ENCODE data around the gene HERPUD1. TPM values are rescaled to one million over a fixed set of nuclear protein-coding genes. Genes with fewer than 3 reads are reported as not detected.
A peak's percentile ranks its signal among the peaks of the same experiment; 100 is the strongest.

The HERPUD1 gene
- total RNA-seq, 1 donor from 2014 or later, result 110 TPM

GRCh38 chr16:56947604-56947995 is 15.7 kb downstream of the HERPUD1 start:
- H3K4me3 ChIP-seq (ENCODE audit: low read depth, low read length), result no peak overlapping the region
- TF ChIP-seq CTCF (IDR thresholded peaks at IDR 0.05; ENCODE audit: insufficient read depth, low read length, severe bottlenecking), result no peak
- no peaks in the 10 kb centered on the region for H3K27me3 ChIP-seq (ENCODE audit: control insufficient read depth, insufficient read depth, low read length)
- DNase-seq (ENCODE audit: low read depth) (no peak), FAIRE-seq (no peak)
- H3K36me3 ChIP-seq (ENCODE audit: control insufficient read depth, insufficient read depth, low read length), result peaks cover 8% of the 10 kb centered on the region

GRCh38 chr16:56948234-56948633 is 16.3 kb downstream of the HERPUD1 start:
- TF ChIP-seq CTCF (IDR thresholded peaks at IDR 0.05; ENCODE audit: insufficient read depth, low read length, severe bottlenecking), result no peak
- H3K27me3 ChIP-seq (ENCODE audit: control insufficient read depth, insufficient read depth, low read length), result no peaks in the 10 kb centered on the region
- FAIRE-seq, result no peak

GRCh38 chr16:56950051-56950450 is 18.1 kb downstream of the HERPUD1 start:
- TF ChIP-seq CTCF (IDR thresholded peaks at IDR 0.05; ENCODE audit: insufficient read depth, low read length, severe bottlenecking), result no peak
- no peaks in the 10 kb centered on the region for H3K27me3 ChIP-seq (ENCODE audit: control insufficient read depth, insufficient read depth, low read length)
- DNase-seq (ENCODE audit: low read depth) (no peak), FAIRE-seq (no peak)
- H3K36me3 ChIP-seq (ENCODE audit: control insufficient read depth, insufficient read depth, low read length), result no peaks in the 10 kb centered on the region
- H3K4me3 ChIP-seq (ENCODE audit: low read depth, low read length), result no peak overlapping the region

More at GRCh38 chr16:56948234-56948633, 16.3 kb downstream of the HERPUD1 start:
- peaks cover 3% of the 10 kb centered on the region for H3K36me3 ChIP-seq (ENCODE audit: control insufficient read depth, insufficient read depth, low read length)
- no peak overlapping the region for H3K4me3 ChIP-seq (ENCODE audit: low read depth, low read length)
- no peak for DNase-seq (ENCODE audit: low read depth)

GRCh38 chr16:56950455-56950854 is 18.5 kb downstream of the HERPUD1 start:
- H3K27me3 ChIP-seq (ENCODE audit: control insufficient read depth, insufficient read depth, low read length), result no peaks in the 10 kb centered on the region
- no peak for FAIRE-seq
- TF ChIP-seq CTCF (IDR thresholded peaks at IDR 0.05; ENCODE audit: insufficient read depth, low read length, severe bottlenecking), result no peak
- H3K36me3 ChIP-seq (ENCODE audit: control insufficient read depth, insufficient read depth, low read length), result no peaks in the 10 kb centered on the region
- no peak for DNase-seq (ENCODE audit: low read depth)
- H3K4me3 ChIP-seq (ENCODE audit: low read depth, low read length), result no peak overlapping the region

GRCh38 chr16:56950881-56951771 is 19.2 kb downstream of the HERPUD1 start:
- no peak for FAIRE-seq

More at GRCh38 chr16:56950881-56951771, 19.2 kb downstream of the HERPUD1 start:
- no peak for DNase-seq (ENCODE audit: low read depth)
- H3K4me3 ChIP-seq (ENCODE audit: low read depth, low read length), result no peak overlapping the region
- H3K27me3 ChIP-seq (ENCODE audit: control insufficient read depth, insufficient read depth, low read length), result no peaks in the 10 kb centered on the region
- H3K36me3 ChIP-seq (ENCODE audit: control insufficient read depth, insufficient read depth, low read length), result no peaks in the 10 kb centered on the region
- TF ChIP-seq CTCF (IDR thresholded peaks at IDR 0.05; ENCODE audit: insufficient read depth, low read length, severe bottlenecking), result peak; percentile 77
